Adrenal gland (tissue), 5 donors: ENCODE measurements around the gene ARL17B.
"Not testable (repeated sequence)": the region's sequence is repeated elsewhere in the genome, so short reads cannot be mapped to it uniquely, and the experiment has no call there.

ENCODE experiments used
- POLR2A ChIP-seq, 2 donors: fragments of 450-650 bp; IDR thresholded peaks; one replicate each; pipeline ENCODE4 v1.6.1; 2017; ENCODE audit warnings: antibody characterized with exemption in 2 of 2, mild to moderate bottlenecking in 2 of 2, moderate library complexity in 1 of 2
- TF ChIP-seq, protein P1 (sequence below), 6 experiments: fragments of 450-650 bp in 4 of 6; fragments of 200-600 bp in 2 of 6; sonication (generic) in 1 of 6; IDR thresholded peaks; 1 replicate in 5 of 6; 2 replicates in 1 of 6; pipeline versions ENCODE4 v1.5.1 to v1.8.0; 2016 to 2021; ENCODE audit warnings: antibody characterized with exemption in 6 of 6, mild to moderate bottlenecking in 2 of 6, moderate library complexity in 1 of 6
- donor health status: DM: no; HTN: no; CAD: no.

DNA sequence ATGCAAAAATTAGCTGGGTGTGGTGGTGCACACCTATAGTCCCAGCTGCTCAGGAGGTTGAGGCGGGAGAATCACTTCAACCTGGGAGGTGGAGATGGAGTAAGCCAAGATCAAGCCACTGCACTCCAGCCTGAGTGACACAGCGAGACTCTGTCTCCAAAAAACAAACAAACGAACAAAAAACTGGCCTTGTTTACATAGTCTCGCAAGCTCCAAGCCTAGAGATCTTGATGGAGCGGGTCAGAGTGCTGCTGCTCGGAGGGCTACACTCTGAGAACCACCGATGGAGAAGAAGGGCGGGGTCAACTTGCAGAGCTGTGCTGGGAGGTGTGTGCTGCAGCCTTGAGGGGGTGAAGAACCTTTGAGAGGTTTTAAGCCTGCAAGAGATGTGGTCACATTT is 130.2 kb downstream of the ARL17B start:
- TF ChIP-seq, protein P1, sequence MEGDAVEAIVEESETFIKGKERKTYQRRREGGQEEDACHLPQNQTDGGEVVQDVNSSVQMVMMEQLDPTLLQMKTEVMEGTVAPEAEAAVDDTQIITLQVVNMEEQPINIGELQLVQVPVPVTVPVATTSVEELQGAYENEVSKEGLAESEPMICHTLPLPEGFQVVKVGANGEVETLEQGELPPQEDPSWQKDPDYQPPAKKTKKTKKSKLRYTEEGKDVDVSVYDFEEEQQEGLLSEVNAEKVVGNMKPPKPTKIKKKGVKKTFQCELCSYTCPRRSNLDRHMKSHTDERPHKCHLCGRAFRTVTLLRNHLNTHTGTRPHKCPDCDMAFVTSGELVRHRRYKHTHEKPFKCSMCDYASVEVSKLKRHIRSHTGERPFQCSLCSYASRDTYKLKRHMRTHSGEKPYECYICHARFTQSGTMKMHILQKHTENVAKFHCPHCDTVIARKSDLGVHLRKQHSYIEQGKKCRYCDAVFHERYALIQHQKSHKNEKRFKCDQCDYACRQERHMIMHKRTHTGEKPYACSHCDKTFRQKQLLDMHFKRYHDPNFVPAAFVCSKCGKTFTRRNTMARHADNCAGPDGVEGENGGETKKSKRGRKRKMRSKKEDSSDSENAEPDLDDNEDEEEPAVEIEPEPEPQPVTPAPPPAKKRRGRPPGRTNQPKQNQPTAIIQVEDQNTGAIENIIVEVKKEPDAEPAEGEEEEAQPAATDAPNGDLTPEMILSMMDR (IDR thresholded peaks at IDR 0.05) = not testable (repeated sequence)
- not testable (repeated sequence) for TF ChIP-seq POLR2A (IDR thresholded peaks at IDR 0.05)
